Activated CD4-positive, alpha-beta T cell treated with anti-CD3 and anti-CD28 coated beads, Interleukin-2, Interleukin-4, amounts not matched to agents 100 ng/mL and 50 ng/mL, durations not matched to agents 16 hours and 8 hours (primary cell): ENCODE results near the gene PUSL1.
"Not testable (repeated sequence)": the region's sequence is repeated elsewhere in the genome, so short reads cannot be mapped to it uniquely, and the experiment has no call there.

Source experiments
- DNase-seq: peaks from one replicate; pipeline ENCODE4 v3.0.0-alpha.2; 2020; ENCODE audit warnings: low spot score

PUSL1 gene

DNA sequence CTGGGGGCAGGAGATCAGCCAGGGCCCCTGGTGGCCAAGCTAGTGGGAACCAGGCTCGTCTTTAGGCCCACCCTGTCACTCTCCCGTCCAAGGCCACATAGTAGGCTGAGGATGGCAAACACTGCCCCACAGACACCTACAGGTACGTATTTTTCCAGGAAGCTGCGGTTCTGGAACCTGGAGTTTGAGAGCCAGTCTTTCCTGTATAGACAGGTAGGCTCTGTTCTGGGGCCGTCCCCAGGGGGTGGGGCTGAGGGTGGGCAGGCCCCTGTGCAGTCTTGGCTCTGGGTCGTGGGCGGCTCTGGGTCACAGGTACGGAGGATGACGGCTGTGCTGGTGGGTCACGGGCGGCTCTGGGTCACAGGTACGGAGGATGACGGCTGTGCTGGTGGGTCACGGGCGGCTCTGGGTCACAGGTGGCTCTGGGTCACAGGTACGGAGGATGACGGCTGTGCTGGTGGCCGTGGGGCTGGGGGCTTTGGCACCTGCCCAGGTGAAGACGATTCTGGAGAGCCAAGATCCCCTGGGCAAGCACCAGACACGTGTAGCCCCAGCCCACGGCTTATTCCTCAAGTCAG lies 2.2 kb downstream of the PUSL1 start:
- DNase-seq, result no peak

DNA sequence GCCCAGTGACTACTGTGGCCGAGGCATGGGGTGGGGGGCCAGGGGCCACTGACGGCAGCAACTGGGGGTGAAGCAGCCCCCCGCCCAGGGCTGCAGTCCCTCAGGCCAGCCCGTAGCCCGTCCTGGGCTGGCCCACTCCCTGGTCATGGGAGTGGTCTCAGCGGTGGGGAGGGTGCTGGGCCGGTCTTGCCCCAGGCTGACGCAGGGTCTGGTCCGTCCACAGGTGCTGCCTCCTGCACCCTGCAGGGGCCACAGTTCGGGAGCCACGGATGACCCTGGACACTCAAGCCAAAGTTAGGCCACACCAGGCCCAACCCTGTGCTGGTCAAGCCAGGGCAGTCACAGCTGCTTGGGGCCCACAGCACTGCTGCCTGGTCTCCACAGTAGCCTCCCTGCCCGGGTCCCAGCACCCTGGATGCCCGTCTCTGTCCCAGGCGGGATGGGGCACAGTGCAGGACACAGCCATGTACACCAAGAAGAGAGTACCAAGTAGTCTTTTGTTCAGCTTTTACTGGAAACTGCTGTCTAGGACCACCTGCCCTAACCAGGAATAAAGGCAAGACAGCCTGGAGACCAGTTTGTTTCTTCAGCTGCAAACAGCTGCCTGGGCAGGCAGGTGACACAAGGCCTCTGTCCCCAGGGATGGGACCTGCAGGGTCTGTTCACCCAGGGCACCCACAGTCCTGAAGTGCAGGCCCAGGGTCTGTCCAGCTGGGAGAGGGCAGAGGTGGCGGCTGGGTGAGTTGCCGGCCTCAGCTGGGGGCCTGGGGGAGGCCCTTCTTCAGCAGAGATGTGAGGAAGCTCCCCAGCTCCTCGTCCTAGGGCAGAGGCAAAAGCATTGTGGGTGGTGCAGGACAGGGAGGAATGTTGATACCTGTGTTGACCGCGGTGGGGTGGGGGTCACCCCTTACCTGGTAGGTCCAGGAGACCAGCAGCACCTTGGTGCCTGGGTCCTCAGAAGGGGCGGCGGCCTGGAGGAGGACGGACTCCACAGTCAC lies 3.0 kb downstream of the PUSL1 start:
- DNase-seq, result no peak

DNA sequence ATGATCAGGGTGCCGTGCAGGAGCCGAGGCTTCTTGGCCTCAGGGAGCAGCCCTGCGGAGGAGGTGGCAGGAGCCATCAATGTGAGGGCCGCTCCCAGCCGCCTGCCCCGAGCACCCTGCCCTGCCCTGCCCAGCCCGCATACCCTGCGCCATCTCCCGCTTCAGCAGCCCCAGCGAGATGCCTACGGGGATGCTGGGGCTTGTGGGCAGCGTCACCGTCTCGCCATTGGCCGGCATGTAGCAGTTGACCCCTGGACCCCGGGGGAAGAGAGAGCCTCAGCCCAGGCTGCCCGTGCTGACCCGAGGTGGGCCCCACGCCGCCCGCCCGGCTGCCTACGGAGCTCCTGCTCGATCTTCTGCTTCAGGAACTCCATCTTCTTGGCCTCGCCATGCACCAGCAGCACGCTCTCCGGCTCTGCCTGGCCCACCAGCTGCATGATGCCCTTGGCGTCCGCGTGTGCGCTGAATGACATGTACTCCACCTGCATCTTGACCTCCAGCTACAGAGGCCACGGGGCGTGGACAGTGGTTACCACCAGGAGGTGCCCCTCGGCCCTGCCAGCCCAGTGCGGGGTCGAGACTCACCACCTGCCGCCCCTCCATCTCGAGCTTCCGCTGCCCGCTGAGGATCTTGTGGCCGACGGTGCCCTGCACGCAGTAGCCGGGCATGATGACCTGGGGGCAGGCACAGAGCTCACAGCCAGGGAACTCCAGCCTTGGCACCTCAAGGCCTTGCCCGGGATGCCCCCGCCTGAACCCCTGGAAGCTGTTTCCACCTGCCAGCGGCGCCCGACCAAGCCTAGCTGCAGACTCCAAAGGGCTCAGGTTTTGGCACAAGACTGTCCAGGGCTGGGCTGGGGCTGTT lies 4.3 kb downstream of the PUSL1 start:
- DNase-seq, result no peak

DNA sequence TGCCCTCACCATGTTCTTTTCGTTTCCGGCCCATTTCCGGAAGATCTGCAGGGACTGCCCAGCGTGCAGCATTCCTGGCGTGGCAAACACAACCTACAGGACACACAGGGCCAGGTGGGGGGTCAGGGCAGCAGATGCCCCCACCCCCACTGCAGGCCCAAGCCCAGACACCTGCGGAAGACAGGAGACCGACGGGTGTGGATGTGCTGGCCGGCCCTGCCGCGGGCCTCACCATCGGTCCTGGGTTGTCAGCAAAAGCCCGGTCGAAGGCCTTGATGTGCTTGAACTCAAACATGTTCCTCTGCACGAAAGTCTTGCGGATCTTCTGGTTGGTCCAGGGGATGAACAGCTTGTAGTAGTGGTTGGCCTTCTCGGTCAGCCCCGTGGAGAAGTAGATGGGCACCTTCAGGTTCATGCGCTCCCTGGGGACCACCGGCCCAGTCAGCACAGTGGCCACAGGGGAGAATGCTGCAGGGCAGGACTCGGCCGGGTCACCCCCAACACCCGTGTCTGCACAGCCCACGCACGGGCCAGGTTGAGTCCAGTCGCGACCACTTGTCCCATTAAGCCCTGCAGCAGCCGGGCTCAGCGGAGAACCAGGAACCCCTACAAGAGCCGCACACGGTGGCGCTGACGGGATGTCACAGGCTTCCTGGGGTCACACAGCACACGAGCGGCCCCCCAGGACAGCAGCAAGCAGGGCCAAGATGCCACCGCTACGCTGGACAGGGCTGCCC lies 5.3 kb downstream of the PUSL1 start:
- DNase-seq, result no peak

DNA sequence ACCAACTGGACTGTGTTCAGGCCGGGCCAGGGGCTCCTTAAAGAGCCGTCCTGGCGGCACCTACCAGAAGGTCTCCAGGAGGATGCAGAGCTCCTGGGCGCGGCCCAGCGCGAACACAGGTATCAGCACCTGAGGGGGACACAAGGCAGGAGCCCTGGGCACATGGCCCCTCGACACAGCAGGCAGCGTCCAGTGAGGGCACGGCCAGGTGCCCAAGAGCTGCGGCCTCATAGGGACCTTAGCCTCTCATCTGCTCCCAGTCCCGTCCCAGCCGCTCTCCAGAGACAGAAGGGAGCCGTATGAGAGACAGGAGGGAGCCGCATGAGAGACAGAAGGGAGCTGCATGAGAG lies 5.8 kb downstream of the PUSL1 start:
- DNase-seq, result no peak

DNA sequence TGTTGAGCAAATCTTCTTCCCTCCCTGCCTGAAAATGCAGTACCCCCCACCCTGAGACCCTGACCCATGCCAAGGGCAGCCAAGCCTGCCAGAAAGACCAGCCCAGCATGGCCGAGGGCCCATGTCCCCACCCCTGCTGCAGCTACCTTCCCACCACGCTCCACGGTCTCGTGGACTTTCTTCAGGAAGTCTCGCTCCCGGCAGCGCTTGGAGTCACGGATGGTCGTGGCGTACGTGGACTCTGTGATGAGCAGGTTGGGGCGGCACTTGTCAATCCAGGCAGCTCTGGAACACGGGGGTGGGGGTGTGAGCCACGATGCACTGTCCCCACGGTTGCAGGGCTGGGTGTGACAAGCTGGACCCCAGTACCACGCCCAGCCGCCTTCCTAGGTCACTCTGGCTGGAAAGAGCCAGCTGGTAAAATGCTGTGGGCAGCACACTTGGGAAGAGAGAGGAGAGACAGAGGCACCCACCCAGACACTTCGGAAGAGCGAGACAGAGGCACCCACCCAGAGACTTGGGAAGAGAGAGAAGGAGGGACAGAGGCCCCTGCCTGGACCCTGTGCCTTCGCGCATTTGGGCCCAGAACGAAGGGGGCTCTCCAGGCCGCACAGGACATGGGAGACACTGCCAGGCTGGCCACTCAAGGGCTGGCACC lies 6.4 kb downstream of the PUSL1 start:
- DNase-seq, result no peak

DNA sequence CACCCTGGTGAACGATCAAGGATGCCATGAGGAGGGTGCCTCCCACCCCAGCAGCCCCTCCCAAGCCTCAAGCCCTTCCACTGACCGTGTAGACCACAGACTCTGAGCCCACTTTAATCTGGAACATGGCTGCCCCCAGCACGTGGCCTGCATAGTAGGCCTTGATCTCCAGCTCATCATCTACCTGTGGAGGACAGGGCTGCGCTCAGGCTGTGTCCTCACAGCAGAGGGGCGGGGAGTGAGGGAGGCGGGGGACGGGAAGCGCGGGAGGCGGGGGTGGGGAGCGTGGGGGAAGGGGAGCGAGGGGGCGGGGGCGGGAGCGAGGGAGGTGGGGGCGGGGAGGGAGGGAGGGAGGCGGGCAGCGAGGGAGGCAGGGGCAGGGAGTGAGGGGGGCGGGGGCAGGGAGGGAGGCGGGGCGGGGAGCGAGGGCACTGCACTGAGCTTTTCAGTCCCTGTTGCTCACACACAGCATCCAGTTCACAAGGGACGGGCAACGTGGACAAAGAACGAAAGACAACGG lies 7.1 kb downstream of the PUSL1 start:
- no peak for DNase-seq

DNA sequence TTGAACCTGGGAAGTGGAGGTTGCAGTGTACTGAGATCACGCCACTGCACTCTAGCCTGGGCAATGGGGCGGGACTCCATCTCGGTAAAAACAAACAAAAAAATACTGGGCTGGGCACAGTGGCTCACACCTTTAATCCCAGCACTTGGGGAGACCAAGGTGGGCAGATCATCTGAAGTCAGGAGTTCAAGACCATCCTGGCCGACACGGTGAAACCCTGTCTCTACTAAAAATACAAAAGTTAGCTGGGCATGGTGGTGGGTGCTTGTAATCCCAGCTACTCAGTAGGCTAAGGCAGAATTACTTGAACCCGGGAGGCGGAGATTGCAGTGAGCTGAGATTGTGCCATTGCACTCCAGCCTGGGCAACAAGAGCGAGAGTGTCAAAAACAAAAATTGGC lies 7.8 kb downstream of the PUSL1 start:
- DNase-seq, result not testable (repeated sequence)

DNA sequence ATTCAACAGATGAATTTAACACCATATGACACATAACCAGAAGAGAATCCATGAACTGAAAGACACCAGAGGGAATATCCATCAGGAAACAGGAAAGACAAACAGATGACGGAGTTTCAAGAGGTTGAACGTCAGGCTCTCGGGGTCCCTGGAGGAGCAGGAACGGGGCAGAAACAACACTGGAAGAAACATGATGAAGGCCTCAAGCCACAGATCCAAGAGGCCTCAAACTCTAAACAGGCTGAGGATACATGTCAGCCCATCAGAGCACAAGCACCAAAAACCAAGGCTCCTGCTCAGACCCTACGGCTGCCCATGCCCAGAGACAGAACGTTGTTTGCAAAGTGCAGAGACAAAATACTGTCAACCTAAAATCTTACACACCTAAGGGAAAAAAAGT lies 9.0 kb downstream of the PUSL1 start:
- DNase-seq, result no peak

DNA sequence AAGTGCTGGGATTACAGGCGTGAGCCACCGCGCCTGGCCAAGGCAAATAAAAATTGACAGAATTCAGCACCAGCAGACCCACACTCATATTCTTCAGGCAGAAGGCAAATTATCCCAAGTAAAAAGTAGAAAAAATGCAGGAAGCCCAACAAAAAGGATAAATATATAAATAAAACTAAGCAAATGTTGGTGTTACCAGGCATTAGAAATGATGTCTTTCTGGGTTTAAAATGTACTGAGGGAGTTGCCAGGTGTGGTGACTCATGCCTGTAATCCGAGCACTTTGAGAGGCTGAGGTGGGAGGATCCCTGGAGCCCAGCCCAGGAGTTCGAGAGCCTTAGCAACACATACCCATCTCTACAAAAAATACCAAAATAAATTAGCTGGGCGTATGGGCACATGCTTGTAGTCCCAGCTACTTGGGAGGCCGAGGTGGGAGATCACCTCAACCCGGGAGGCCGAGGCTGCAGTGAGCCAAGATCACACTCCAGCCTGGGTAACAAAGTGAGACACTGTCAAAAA lies 9.8 kb downstream of the PUSL1 start:
- DNase-seq, result no peak

DNA sequence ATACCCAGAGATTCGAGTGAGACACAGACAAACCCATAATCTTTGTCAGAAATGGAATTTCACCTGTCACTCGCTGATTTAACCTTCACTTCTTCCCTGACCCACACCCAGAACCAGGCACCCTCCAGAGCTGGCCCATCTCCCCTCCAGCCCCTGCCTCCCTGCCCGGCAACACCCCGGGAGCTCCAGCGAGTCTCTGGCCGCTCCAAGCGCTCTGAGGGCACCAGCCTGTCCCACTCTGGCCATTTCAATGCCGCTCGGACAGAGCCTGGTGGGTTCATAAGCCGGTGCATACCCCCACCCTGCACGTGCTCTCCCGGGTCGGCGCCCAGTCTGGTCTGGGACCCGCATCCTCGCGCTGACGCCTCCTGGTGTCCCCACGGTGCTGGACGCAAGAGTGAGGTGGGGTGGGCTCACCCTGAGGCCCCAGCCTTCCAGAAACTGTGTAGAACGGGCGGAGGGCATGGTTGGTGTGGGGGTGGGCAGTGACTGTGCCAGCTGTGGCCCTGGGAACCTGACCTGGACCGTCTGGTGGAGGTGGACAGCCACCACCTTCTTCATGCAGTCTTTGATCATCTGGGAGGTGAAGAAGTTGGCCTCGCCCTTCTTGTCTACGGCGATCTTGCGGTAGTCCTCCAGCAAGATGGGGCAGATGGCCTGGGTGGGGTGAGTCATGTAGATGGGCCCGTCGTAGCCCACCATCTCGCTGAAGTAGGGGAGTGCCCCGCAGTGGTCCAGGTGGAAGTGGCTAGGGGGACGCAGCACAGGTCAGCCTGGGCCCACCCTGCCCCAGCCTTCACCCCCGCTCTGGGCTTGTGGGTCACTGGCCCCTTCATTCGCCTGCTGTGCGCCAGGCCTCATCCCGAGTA lies 10.6 kb downstream of the PUSL1 start:
- no peak for DNase-seq

DNA sequence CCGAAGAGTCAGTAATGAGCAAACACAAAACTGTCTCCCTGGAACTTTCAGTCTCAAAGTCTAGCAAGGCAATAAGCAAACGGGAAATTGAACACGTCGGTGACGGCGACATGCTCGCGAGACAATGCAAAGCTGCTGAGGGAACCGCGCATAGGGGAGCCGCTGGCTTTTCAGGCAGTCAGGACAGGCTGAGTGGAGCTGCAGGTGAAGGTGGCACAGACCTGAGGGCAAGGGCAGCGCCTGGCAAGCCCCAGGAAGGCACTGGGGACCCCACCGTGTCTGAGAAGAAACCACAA lies 11.2 kb downstream of the PUSL1 start:
- no peak for DNase-seq

DNA sequence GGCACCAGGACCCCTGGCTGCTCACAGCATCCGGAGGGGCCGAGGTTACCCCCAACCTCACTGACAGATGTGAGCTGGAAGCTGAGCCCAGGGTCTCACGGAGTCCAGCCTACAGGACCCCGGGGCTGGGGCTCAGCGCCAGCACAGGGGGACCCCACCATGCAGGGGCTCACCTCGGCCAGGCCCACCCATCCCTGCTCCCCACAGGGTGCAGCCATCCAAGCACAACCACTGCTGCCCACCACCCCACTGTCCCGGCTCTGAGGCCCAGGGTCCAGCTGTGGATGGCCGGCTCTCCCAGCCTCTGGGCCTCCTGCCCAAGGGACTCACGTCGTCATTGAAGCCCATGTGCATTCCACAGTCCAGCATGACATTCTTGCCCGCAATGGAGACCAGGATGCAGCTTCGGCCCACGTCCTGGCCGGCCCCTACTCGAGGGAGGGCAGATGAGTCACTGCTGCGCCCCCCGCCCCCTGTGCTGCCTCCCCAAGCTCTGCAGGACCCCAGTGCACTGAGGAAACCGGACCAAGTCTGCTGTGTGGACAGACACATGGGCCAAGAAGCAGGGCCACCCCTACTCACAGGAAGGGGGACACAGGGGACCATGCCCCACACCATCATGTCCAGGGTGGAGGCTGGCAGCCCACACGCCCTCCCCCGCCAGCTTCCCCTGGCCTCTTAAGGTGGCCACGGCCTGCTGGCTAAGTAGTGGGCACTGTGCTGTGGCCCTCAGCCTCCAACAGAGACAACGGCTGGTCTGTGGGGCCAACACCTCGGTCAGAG lies 12.5 kb downstream of the PUSL1 start:
- no peak for DNase-seq

DNA sequence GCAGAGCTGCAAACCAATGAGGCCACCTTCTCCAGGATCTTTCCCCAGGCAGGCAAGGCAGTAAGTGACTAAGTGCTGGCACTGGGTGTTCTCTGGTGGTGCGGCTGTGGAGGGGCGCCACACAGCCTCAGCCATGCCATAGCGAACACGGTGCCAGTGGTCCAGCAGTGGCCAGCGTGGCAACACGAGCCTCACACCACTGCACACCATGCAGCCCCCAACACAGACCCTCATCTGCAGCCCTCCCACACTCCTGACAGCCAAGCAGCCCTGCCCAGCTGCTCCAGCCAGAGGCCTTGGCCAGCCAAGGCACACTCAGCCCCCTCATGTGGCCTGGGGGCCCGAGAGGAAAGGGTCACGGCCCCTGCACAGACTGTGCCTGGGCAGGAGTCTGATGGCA lies 13.1 kb downstream of the PUSL1 start:
- DNase-seq, result no peak

DNA sequence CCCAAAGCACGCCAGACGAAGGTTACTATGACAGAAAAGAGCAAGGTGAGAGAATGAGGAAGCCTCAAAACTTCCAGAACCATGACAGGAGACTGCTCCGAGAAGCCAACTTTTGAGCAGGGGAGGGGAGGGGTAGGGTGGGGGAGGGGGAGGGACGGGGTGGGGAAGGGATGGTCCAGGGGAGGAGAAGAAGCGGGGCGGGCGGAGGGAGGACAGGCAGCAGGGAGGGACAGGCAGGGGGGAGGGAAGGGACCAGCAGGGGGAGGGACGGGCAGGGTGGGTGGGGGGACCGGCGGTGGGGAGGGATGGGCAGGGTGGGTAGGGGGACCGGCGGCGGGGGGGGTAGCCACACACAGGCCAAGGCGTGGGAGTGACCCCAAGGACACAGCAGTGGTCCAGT lies 14.0 kb downstream of the PUSL1 start:
- DNase-seq, result no peak

DNA sequence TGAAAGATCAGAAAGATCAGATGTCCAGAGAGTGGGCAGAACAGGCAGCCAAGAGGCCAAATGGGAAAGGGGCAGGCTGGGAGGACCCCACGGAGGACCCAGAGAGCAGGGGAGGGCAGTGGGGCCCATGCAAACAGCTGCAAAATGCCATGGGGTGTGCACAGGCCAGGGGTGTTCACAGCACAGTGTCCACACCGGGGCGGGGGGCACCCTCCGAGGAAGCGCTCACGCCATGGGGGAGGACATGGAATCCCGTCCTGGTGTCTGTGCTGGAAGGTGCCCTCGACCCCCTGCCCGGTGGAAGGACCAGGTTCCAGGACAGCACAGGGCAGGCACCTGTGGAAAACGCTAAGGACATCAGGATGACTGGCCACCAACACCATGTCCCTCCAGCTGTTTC lies 14.6 kb downstream of the PUSL1 start:
- no peak for DNase-seq

DNA sequence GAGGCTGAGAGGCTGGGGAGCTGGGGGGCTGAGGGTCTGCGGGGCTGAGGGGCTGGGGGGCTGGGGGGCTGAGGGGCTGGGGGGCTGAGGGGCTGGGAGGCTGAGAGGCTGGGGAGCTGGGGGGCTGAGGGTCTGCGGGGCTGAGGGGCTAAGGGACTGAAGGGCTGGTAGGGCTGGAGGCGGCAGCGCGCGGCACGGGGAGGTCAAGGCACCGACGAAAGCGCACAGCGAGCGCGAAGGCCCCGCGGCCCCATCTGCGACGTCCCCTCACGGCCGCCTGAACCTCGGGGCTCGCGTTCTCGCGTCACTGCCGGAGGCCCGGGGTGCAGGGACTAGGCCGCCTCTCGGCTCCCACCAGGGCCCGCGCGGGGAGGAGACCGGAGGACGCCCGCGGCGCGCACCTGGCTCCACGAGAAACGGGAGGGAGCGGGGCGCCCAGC lies 15.7 kb downstream of the PUSL1 start:
- no peak for DNase-seq

DNA sequence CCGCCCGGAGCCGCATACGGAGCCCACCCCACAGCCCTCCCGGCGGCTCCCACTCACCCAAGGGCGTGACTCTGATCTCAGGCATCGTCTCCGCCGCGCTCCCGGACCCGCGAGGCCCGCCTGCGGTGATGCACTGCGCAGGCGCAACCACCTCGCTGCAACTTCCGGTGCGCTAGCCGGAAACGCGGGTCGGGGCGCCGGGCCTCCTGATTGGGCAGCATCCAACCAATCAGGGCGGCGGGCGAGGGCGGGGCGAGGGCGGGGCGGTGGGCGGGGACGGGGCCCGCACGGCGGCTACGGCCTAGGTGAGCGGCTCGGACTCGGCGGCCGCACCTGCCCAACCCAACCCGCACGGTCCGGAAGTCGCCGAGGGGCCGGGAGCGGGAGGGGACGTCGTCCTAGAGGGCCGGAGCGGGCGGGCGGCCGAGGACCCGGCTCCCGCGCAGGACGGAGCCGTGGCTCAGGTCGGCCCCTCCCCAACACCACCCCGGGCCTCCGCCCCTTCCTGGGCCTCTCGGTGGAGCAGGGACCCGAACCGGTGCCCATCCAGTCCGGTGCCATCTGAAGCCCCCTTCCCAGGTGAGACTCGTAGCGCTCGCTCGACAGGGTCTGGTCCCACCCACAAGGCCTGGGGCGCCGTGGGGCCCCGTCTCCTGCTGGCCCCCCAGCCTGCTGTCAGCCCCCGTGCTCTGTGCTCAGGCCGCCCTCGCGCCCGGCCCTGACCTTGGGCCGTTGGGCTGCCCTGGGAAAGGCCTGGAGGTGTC lies 16.3 kb downstream of the PUSL1 start, which contains the start of the genes CPTP and INTS11:
CPTP (plus strand) TSS at position 279 of the 764 bp plus-strand sequence. CDS start 2,109 bp downstream, outside the sequence.
INTS11 (minus strand) TSS at position 137 of the 764 bp plus-strand sequence; CDS start at position 85, 52 bp downstream.
- DNase-seq, result peak; percentile 97
